KMS-11 (cell line): ENCODE results near the gene C11orf98.

Experiments
- H2AFZ ChIP-seq: fragments of 200-600 bp; sonication (generic); 2 replicates; pipeline ENCODE4 v1.6.1; 2016; ENCODE audit warnings: antibody characterized with exemption, mixed run types, low read depth
- H3K27ac ChIP-seq: fragments of 200-600 bp; sonication (generic); 2 replicates; pipeline ENCODE4 v1.6.1; 2016; ENCODE audit warnings: mild to moderate bottlenecking, mixed run types
- H3K27me3 ChIP-seq: fragments of 200-600 bp; sonication (generic); 2 replicates; pipeline ENCODE4 v1.6.1; 2017; ENCODE audit warnings: mild to moderate bottlenecking, low read depth, mixed run types, moderate library complexity; ENCODE audit not compliant: insufficient read depth
- H3K36me3 ChIP-seq: fragments of 200-600 bp; sonication (generic); 2 replicates; pipeline ENCODE4 v1.6.1; 2017; ENCODE audit warnings: mild to moderate bottlenecking, mixed run types; ENCODE audit not compliant: insufficient read depth
- H3K4me1 ChIP-seq: fragments of 200-600 bp; sonication (generic); 2 replicates; pipeline ENCODE4 v1.6.1; 2016; ENCODE audit warnings: mild to moderate bottlenecking, low read depth, mixed run types; ENCODE audit not compliant: poor library complexity, severe bottlenecking
- H3K4me2 ChIP-seq: fragments of 200-600 bp; sonication (generic); 2 replicates; pipeline ENCODE4 v1.7.0; 2016; ENCODE audit warnings: mild to moderate bottlenecking, mixed run types
- H3K4me3 ChIP-seq: fragments of 200-600 bp; sonication (generic); IDR thresholded peaks from 2 replicates; pipeline ENCODE4 v1.6.1; 2017; ENCODE audit warnings: low read depth, low read length, mixed read lengths; ENCODE audit not compliant: insufficient read depth
- H3K79me2 ChIP-seq: fragments of 200-600 bp; sonication (generic); 2 replicates; pipeline ENCODE4 v1.6.1; 2016; ENCODE audit warnings: low read depth, mixed run types; ENCODE audit not compliant: insufficient read depth
- H3K9ac ChIP-seq: fragments of 200-600 bp; sonication (generic); 2 replicates; pipeline ENCODE4 v1.6.1; 2016; ENCODE audit warnings: mild to moderate bottlenecking, mixed run types
- H4K20me1 ChIP-seq: fragments of 200-600 bp; sonication (generic); 2 replicates; pipeline ENCODE4 v1.6.1; 2016; ENCODE audit warnings: mild to moderate bottlenecking, mixed run types; ENCODE audit not compliant: insufficient read depth
- CTCF ChIP-seq: fragments of 200-600 bp; sonication (generic); conservative IDR thresholded peaks from 2 replicates; pipeline ENCODE4 v1.6.1; 2017; ENCODE audit warnings: low read depth, mild to moderate bottlenecking, antibody characterized with exemption, low read length, moderate library complexity, mixed read lengths

Gene C11orf98

GRCh38 chr11:62632492-62632891 is 32.5 kb downstream of the C11orf98 start:
- H3K79me2 ChIP-seq, result no peaks in the 10 kb centered on the region; the same call in 1 of the 2 replicates
- H3K9ac ChIP-seq, result no peak overlapping the region
- H3K36me3 ChIP-seq, result peaks cover 5% of the 10 kb centered on the region; the same call in 1 of the 2 replicates
- TF ChIP-seq CTCF, result no peak
- H4K20me1 ChIP-seq, result no peaks in the 10 kb centered on the region
- H3K4me2 ChIP-seq, result no peak overlapping the region
- no peak overlapping the region for H3K27ac ChIP-seq
- H3K27me3 ChIP-seq, result no peaks in the 10 kb centered on the region
- no peak overlapping the region for H3K4me3 ChIP-seq
- no peaks in the 10 kb centered on the region for H3K4me1 ChIP-seq
- no peak overlapping the region for H2AFZ ChIP-seq

GRCh38 chr11:62627713-62628112 is 37.3 kb downstream of the C11orf98 start:
- H3K4me2 ChIP-seq, result no peak overlapping the region
- no peak overlapping the region for H2AFZ ChIP-seq
- H3K36me3 ChIP-seq, result peaks cover 5% of the 10 kb centered on the region; the same call in 1 of the 2 replicates
- no peaks in the 10 kb centered on the region for H3K27me3 ChIP-seq
- no peaks in the 10 kb centered on the region for H4K20me1 ChIP-seq
- no peak overlapping the region for H3K9ac ChIP-seq
- no peaks in the 10 kb centered on the region for H3K79me2 ChIP-seq
- no peak for TF ChIP-seq CTCF
- H3K4me1 ChIP-seq, result peaks cover under 1% of the 10 kb centered on the region
- no peak overlapping the region for H3K27ac ChIP-seq
- H3K4me3 ChIP-seq, result no peak overlapping the region

GRCh38 chr11:62622476-62623089 is 42.4 kb downstream of the C11orf98 start:
- peak overlapping the region; percentile 70; the same call in 1 of the 2 replicates for H2AFZ ChIP-seq
- peak overlapping the region; percentile 56 for H3K27ac ChIP-seq

GRCh38 chr11:62621567-62622470 is 43.2 kb downstream of the C11orf98 start, which contains the start of gene B3GAT3:
Gene B3GAT3, minus strand, starts transcription at chr11:62621986. Its CDS starts 39 bp downstream, at chr11:62621947.
- Histone ChIP-seq H3K9ac (peak within 1 kb of the TSS; percentile 65; the same call in 1 of the 2 replicates), H3K27ac (peak within 1 kb of the TSS; percentile 56), H3K4me3 (no peak within 1 kb of the TSS), H3K36me3 (no peaks in the 10 kb centered on the region), H2AFZ (peak within 1 kb of the TSS; percentile 70; the same call in 1 of the 2 replicates), H3K79me2 (no peaks in the 10 kb centered on the region), H3K4me1 (peaks cover 22% of the 10 kb centered on the region), H3K4me2 (peak within 1 kb of the TSS; percentile 71), H4K20me1 (no peaks in the 10 kb centered on the region), H3K27me3 (no peaks in the 10 kb centered on the region)
- TF ChIP-seq CTCF, result no peak

More at GRCh38 chr11:62622476-62623089, 42.4 kb downstream of the C11orf98 start:
- TF ChIP-seq CTCF, result no peak
- peak overlapping the region; percentile 47 for H3K4me2 ChIP-seq
- no peaks in the 10 kb centered on the region for H3K36me3 ChIP-seq
- no peaks in the 10 kb centered on the region for H4K20me1 ChIP-seq
- peak overlapping the region; percentile 20; the same call in 1 of the 2 replicates for H3K9ac ChIP-seq
- no peaks in the 10 kb centered on the region for H3K79me2 ChIP-seq
- H3K4me1 ChIP-seq, result peaks cover 22% of the 10 kb centered on the region
- no peak overlapping the region for H3K4me3 ChIP-seq
- no peaks in the 10 kb centered on the region for H3K27me3 ChIP-seq
